GM21381 (cell line): ENCODE results near the gene FOXS1.

ENCODE experiments used
- ATAC-seq: cut with Tn5 transposase; IDR thresholded peaks from one replicate; pipeline ENCODE4 v1.9.1; 2021; ENCODE audit warnings: mild to moderate bottlenecking, moderate library complexity; ENCODE audit not compliant: unreplicated experiment

The FOXS1 gene

GRCh38 chr20:31801508-31801907, 43.9 kb downstream of the FOXS1 start:
- no peak for ATAC-seq

DNA sequence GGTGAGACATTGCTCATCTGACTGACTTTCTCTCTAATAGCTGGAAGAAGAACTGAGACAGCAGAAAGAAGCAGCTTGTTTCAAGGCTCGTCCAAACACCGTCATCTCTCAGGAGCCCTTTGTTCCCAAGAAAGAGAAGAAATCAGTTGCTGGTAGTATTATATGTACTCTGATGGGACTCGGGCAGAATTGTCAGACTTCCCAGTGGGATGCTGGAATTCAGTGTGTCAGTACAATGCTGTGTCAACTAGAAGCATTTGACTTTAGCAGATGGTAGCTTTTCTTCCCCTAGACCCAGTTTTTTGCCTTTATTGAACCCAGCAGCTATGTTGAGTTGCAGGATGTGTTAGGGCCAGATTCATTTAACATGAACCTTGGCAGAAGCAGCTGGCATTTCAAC, 48.0 kb downstream of the FOXS1 start:
- ATAC-seq = no peak
